Upper lobe of left lung (tissue), 4 donors: ENCODE results near the gene TK2.

Experiments
- CTCF ChIP-seq, 6 experiments: fragments of 450-650 bp in 4 of 6; fragments of 200-600 bp in 2 of 6; sonication (generic) in 2 of 6; IDR thresholded peaks; one replicate each; pipeline ENCODE4 v1.5.1; 2016 to 2019; ENCODE audit warnings: antibody characterized with exemption in 6 of 6
- POLR2A ChIP-seq, 4 donors: fragments of 450-650 bp; IDR thresholded peaks; one replicate each; pipeline ENCODE4 v1.5.1; 2016 to 2017; ENCODE audit warnings: antibody characterized with exemption in 4 of 4, mild to moderate bottlenecking in 2 of 4

GRCh38 chr16:66468321-66468965 lies 81.5 kb downstream of the TK2 start:
- TF ChIP-seq POLR2A (IDR thresholded peaks at IDR 0.05) (no peak), CTCF (IDR thresholded peaks at IDR 0.05) (no peak)
